Gastroesophageal sphincter (tissue), 3 donors: ENCODE data around the gene MTERF4.
"Not testable (repeated sequence)": the region's sequence is repeated elsewhere in the genome, so short reads cannot be mapped to it uniquely, and the experiment has no call there.

Experiments
- POLR2A ChIP-seq, 2 donors: fragments of 450-650 bp; IDR thresholded peaks; one replicate each; pipeline ENCODE4 v1.6.1; 2017; ENCODE audit warnings: antibody characterized with exemption in 2 of 2, mild to moderate bottlenecking in 2 of 2, moderate library complexity in 1 of 2
- POLR2AphosphoS5 ChIP-seq: sonication (generic); formaldehyde crosslinking; IDR thresholded peaks from one replicate; pipeline ENCODE4 v1.6.1; 2017; ENCODE audit warnings: antibody characterized with exemption
- TF ChIP-seq, protein P1 (sequence below), 4 experiments: fragments of 200-600 bp in 2 of 4; fragments of 450-650 bp in 2 of 4; sonication (generic) in 1 of 4; IDR thresholded peaks; one replicate each; pipeline ENCODE4 v1.5.1; 2017 to 2019; ENCODE audit warnings: antibody characterized with exemption in 4 of 4, mild to moderate bottlenecking in 2 of 4, moderate library complexity in 2 of 4

DNA sequence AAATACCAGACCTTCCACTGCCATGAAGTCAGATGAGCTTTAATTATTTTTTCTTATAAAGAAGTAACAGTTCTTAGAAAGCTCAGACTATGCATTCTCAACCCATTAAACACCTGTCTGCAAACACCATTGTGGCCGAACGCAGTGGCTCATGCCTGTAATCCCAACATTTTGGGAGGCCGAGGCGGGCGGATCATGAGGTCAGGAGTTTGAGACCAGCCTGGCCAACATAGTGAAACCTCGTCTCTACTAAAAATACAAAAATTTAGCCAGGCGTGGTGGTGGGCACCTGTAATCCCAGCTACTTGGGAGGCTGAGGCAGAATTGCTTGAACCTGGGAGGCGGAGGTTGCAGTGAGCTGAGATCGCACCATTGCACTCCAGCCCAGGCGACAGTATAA, 2.5 kb upstream of the MTERF4 start:
- TF ChIP-seq, protein P1, sequence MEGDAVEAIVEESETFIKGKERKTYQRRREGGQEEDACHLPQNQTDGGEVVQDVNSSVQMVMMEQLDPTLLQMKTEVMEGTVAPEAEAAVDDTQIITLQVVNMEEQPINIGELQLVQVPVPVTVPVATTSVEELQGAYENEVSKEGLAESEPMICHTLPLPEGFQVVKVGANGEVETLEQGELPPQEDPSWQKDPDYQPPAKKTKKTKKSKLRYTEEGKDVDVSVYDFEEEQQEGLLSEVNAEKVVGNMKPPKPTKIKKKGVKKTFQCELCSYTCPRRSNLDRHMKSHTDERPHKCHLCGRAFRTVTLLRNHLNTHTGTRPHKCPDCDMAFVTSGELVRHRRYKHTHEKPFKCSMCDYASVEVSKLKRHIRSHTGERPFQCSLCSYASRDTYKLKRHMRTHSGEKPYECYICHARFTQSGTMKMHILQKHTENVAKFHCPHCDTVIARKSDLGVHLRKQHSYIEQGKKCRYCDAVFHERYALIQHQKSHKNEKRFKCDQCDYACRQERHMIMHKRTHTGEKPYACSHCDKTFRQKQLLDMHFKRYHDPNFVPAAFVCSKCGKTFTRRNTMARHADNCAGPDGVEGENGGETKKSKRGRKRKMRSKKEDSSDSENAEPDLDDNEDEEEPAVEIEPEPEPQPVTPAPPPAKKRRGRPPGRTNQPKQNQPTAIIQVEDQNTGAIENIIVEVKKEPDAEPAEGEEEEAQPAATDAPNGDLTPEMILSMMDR (IDR thresholded peaks at IDR 0.05), result not testable (repeated sequence)
- not testable (repeated sequence) for TF ChIP-seq POLR2A (IDR thresholded peaks at IDR 0.05); POLR2AphosphoS5
